GM12878 (cell line): Measurements from ENCODE around the gene TNIP1. TPM values are rescaled to one million over a fixed set of nuclear protein-coding genes. Genes with fewer than 3 reads are reported as not detected.

Experiments used
- BCL11A ChIP-seq: IDR thresholded peaks from 2 replicates; pipeline ENCODE4 v1.6.1; 2011; ENCODE audit warnings: low read depth, low read length
- BMI1 ChIP-seq: fragments of 450-650 bp; IDR thresholded peaks from 2 replicates; pipeline ENCODE4 v1.6.1; 2016; ENCODE audit warnings: mild to moderate bottlenecking, moderate library complexity, borderline replicate concordance
- CBX3 ChIP-seq: fragments of 200-600 bp; sonication (generic); IDR thresholded peaks from 2 replicates; pipeline ENCODE4 v1.6.1; 2016; ENCODE audit warnings: low read depth, borderline replicate concordance
- CBX5 ChIP-seq: sonication (generic); IDR thresholded peaks from 2 replicates; pipeline ENCODE4 v1.6.1; 2016; ENCODE audit warnings: low read depth, moderate library complexity, mild to moderate bottlenecking, inconsistent platforms
- CHD4 ChIP-seq: fragments of 200-600 bp; sonication (generic); IDR thresholded peaks from 2 replicates; pipeline ENCODE4 v1.6.1; 2016; ENCODE audit warnings: mild to moderate bottlenecking
- CREM ChIP-seq: IDR thresholded peaks from 2 replicates; pipeline ENCODE4 v1.6.1; 2014; ENCODE audit warnings: antibody characterized with exemption, low read depth
- EZH2 ChIP-seq: IDR thresholded peaks from 2 replicates; pipeline ENCODE4 v1.6.1; 2012; ENCODE audit warnings: low read depth, mild to moderate bottlenecking, control low read depth, inconsistent platforms, low read length, borderline replicate concordance; ENCODE audit not compliant: control insufficient read depth
- GABPA ChIP-seq: IDR thresholded peaks from 2 replicates; pipeline ENCODE4 v1.6.1; 2014; ENCODE audit warnings: antibody characterized with exemption, low read depth, mild to moderate bottlenecking, inconsistent platforms
- JUNB ChIP-seq: IDR thresholded peaks from 2 replicates; pipeline ENCODE4 v1.6.1; 2016; ENCODE audit warnings: antibody characterized with exemption, mild to moderate bottlenecking
- LARP7 ChIP-seq: fragments of 450-650 bp; IDR thresholded peaks from 2 replicates; pipeline ENCODE4 v1.6.1; 2017; ENCODE audit warnings: mild to moderate bottlenecking
- NFYB ChIP-seq: IDR thresholded peaks from 2 replicates; pipeline ENCODE4 v1.6.1; 2011; ENCODE audit warnings: low read depth, mild to moderate bottlenecking, low read length, improper control_type of control experiment, moderate library complexity; ENCODE audit not compliant: insufficient read depth
- NR2C2 ChIP-seq: IDR thresholded peaks from 2 replicates; pipeline ENCODE4 v1.6.1; 2011; ENCODE audit warnings: borderline replicate concordance, low read depth; ENCODE audit not compliant: control insufficient read depth, insufficient read length
- PAX8 ChIP-seq: fragments of 450-650 bp; IDR thresholded peaks from 2 replicates; pipeline ENCODE4 v1.6.1; 2017; ENCODE audit warnings: mild to moderate bottlenecking, moderate library complexity
- PML ChIP-seq: IDR thresholded peaks from 2 replicates; pipeline ENCODE4 v1.6.1; 2012; ENCODE audit warnings: low read length, inconsistent platforms
- POLR2AphosphoS2 ChIP-seq: IDR thresholded peaks from 2 replicates; pipeline ENCODE4 v1.6.1; 2011; ENCODE audit warnings: low read depth, mild to moderate bottlenecking, low read length, improper control_type of control experiment, moderate library complexity
- POU2F2 ChIP-seq: IDR thresholded peaks from 3 replicates; pipeline ENCODE4 v1.6.1; 2011; ENCODE audit warnings: low read depth, mild to moderate bottlenecking, low read length, borderline replicate concordance
- RAD21 ChIP-seq: IDR thresholded peaks from 2 replicates; pipeline ENCODE4 v1.6.1; 2011; ENCODE audit warnings: mild to moderate bottlenecking, low read depth, low read length, moderate library complexity; ENCODE audit not compliant: insufficient read depth
- SMAD5 ChIP-seq: IDR thresholded peaks from 2 replicates; pipeline ENCODE4 v1.6.1; 2016; ENCODE audit warnings: antibody characterized with exemption, low read depth
- SREBF1 ChIP-seq: IDR thresholded peaks from 2 replicates; pipeline ENCODE4 v1.6.1; 2012; ENCODE audit warnings: mild to moderate bottlenecking, low read length
- SRF ChIP-seq, 2 experiments: IDR thresholded peaks; 2 replicates each; pipeline ENCODE4 v1.6.1; 2011; ENCODE audit warnings: low read depth in 2 of 2, low read length in 2 of 2, mild to moderate bottlenecking in 1 of 2, moderate library complexity in 1 of 2
- TARDBP ChIP-seq: IDR thresholded peaks from 2 replicates; pipeline ENCODE4 v1.6.1; 2016; ENCODE audit warnings: borderline replicate concordance
- ZSCAN29 ChIP-seq: fragments of 450-650 bp; IDR thresholded peaks from 2 replicates; pipeline ENCODE4 v1.6.1; 2017; ENCODE audit warnings: mild to moderate bottlenecking, moderate library complexity
- polyA plus RNA-seq, 11 experiments: library from polyadenylated mRNA; depleted of rRNA in 4 of 11; unstranded in 6 of 11; stranded (reverse) in 5 of 11; fragments of >200 nt; fragmentation: Nextera tagmentation in 4 of 11; fragmentation: Illumina TruSeq in 1 of 11; extraction: Ambion mirVana in 4 of 11; extraction: Trizol in 1 of 11; gene quantifications; 1 replicate in 1 of 11; 2 replicates in 10 of 11; pipeline versions ENCODE4 v1.2.1 to v1.2.3, GENCODE V29; 2011 to 2016; ENCODE audit warnings: inconsistent platforms in 2 of 11, missing spikeins in 2 of 11, low read depth in 1 of 11
- total RNA-seq, 4 experiments: library from RNA; depleted of rRNA in 3 of 4; stranded (reverse); fragments of >200 nt in 3 of 4; fragmentation: Illumina TruSeq in 1 of 4; extraction: Trizol in 1 of 4; gene quantifications; 2 replicates each; pipeline versions ENCODE4 v1.2.1 to v1.2.3, GENCODE V29; 2013 to 2021
- TF ChIP-seq, protein P1 (sequence below): fragments of 450-650 bp; IDR thresholded peaks from 2 replicates; pipeline ENCODE4 v1.6.1; 2017; ENCODE audit warnings: low read depth, mild to moderate bottlenecking, moderate library complexity
- TF ChIP-seq, protein P2 (sequence below): IDR thresholded peaks from 2 replicates; pipeline ENCODE4 v1.6.1; 2011; ENCODE audit warnings: mild to moderate bottlenecking, low read depth, low read length, moderate library complexity; ENCODE audit not compliant: insufficient replicate concordance
- TF ChIP-seq, protein P3 (sequence below): fragments of 450-650 bp; IDR thresholded peaks from 2 replicates; pipeline ENCODE4 v1.6.1; 2017; ENCODE audit warnings: antibody characterized with exemption, mild to moderate bottlenecking, moderate library complexity
- TF ChIP-seq, protein P4 (sequence below): IDR thresholded peaks from 2 replicates; pipeline ENCODE4 v1.6.1; 2011; ENCODE audit warnings: low read depth, mild to moderate bottlenecking, low read length, moderate library complexity, borderline replicate concordance; ENCODE audit errors: extremely low read depth

Gene TNIP1
- total and polyA plus RNA-seq, 10 of the 15 experiments (the other 5 are each of a cell fraction or from before 2014, with no cell fraction given) = 4.4 to 279 (median 150) TPM

DNA sequence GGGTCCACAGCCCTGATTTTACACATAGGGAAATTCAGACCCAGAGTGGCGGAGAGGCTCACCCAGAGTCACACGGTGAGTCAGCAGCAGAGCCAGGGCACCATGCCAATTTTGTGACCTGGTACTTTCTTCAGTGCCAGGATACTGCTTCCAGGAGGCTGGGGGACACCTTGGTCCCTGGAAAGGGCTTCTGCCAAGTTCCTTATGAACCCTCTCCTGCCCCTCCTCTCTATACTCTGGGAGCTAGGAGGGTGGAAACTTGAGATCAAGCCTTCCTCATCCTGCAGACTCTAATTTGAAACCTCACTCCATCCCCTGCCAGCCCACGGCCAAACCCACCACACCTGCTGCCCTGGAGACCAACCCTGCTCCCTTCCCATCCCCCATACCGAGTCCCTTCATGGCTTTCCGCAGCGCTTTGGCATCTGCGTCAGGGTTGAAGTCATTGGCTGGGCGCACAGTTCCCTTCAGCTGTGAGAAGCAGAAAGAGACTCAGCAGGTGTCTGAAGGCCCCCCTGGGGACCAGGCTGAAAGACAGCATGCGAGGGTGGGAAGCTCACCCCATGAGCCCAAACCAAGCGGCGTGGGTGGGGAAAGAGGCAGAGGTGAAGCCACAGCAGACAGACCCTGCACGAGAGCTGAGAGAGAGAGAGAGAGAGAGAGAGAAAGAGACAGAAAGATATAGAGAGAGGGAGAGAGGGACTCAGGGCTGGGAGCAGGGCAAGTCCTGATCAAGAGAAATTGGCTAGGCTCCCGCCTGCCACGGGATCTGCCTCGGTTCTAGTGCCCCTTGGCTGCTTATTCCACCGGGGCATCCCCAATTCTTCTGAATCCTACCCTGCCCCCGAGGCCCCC, 43.3 kb upstream of the TNIP1 start (continued):
- TF ChIP-seq, protein P1, sequence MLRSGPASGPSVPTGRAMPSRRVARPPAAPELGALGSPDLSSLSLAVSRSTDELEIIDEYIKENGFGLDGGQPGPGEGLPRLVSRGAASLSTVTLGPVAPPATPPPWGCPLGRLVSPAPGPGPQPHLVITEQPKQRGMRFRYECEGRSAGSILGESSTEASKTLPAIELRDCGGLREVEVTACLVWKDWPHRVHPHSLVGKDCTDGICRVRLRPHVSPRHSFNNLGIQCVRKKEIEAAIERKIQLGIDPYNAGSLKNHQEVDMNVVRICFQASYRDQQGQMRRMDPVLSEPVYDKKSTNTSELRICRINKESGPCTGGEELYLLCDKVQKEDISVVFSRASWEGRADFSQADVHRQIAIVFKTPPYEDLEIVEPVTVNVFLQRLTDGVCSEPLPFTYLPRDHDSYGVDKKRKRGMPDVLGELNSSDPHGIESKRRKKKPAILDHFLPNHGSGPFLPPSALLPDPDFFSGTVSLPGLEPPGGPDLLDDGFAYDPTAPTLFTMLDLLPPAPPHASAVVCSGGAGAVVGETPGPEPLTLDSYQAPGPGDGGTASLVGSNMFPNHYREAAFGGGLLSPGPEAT = peak; percentile 88
- TF ChIP-seq, protein P2, sequence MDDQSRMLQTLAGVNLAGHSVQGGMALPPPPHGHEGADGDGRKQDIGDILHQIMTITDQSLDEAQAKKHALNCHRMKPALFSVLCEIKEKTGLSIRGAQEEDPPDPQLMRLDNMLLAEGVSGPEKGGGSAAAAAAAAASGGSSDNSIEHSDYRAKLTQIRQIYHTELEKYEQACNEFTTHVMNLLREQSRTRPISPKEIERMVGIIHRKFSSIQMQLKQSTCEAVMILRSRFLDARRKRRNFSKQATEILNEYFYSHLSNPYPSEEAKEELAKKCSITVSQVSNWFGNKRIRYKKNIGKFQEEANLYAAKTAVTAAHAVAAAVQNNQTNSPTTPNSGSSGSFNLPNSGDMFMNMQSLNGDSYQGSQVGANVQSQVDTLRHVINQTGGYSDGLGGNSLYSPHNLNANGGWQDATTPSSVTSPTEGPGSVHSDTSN = no peak
- TF ChIP-seq LARP7 (peak; percentile 40; the same call in 1 of the 2 replicates), EZH2 (no peak), RAD21 (no peak), CHD4 (no peak), SRF (IDR thresholded peaks at IDR 0.05; ENCODE audit: low read depth in 2 of 2, low read length in 2 of 2) (peak in 1 of 2 experiments; percentile 73; a peak in 2 of 4 replicates), JUNB (no peak; the same call in 1 of the 2 replicates), CREM (peak; percentile 90), PAX8 (no peak), NFYB (0 out of 2 replicates have a peak, but pooled peaks have one; percentile 19), POU2F2 (peak; percentile 33; the same call in 2 of the 3 replicates), ZSCAN29 (no peak), TARDBP (peak; percentile 85), BMI1 (peak; percentile 83), PML (peak; percentile 43; the same call in 1 of the 2 replicates), CBX5 (no peak), BCL11A (peak; percentile 91), SREBF1 (no peak; the same call in 1 of the 2 replicates), POLR2AphosphoS2 (no peak; the same call in 1 of the 2 replicates), GABPA (no peak), SMAD5 (no peak), NR2C2 (no peak), CBX3 (no peak)
- TF ChIP-seq, protein P3, sequence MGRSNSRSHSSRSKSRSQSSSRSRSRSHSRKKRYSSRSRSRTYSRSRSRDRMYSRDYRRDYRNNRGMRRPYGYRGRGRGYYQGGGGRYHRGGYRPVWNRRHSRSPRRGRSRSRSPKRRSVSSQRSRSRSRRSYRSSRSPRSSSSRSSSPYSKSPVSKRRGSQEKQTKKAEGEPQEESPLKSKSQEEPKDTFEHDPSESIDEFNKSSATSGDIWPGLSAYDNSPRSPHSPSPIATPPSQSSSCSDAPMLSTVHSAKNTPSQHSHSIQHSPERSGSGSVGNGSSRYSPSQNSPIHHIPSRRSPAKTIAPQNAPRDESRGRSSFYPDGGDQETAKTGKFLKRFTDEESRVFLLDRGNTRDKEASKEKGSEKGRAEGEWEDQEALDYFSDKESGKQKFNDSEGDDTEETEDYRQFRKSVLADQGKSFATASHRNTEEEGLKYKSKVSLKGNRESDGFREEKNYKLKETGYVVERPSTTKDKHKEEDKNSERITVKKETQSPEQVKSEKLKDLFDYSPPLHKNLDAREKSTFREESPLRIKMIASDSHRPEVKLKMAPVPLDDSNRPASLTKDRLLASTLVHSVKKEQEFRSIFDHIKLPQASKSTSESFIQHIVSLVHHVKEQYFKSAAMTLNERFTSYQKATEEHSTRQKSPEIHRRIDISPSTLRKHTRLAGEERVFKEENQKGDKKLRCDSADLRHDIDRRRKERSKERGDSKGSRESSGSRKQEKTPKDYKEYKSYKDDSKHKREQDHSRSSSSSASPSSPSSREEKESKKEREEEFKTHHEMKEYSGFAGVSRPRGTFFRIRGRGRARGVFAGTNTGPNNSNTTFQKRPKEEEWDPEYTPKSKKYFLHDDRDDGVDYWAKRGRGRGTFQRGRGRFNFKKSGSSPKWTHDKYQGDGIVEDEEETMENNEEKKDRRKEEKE = no peak
- TF ChIP-seq, protein P4, sequence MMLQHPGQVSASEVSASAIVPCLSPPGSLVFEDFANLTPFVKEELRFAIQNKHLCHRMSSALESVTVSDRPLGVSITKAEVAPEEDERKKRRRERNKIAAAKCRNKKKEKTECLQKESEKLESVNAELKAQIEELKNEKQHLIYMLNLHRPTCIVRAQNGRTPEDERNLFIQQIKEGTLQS = no peak
